Activated T-helper 17 cell treated with anti-CD3 and anti-CD28 coated beads, Interleukin-2, amount 50 U/mL, for 72 hours (primary cell): Measurements from ENCODE around the gene PHF21A. TPM values are rescaled to one million over a fixed set of nuclear protein-coding genes. Genes with fewer than 3 reads are reported as not detected.

Source experiments
- ATAC-seq: fragments of 150-1000 bp; cut with Tn5 transposase; replicated peaks from 2 replicates; pipeline ENCODE4 v1.10.0; 2021; ENCODE audit warnings: mild to moderate bottlenecking, moderate library complexity
- H3K27ac Mint-ChIP-seq: one replicate; pipeline ENCODE4 v1.8.0; 2022; ENCODE audit warnings: mixed read lengths
- H3K27me3 Mint-ChIP-seq: one replicate; pipeline ENCODE4 v1.8.0; 2022; ENCODE audit warnings: mixed read lengths
- H3K36me3 Mint-ChIP-seq: one replicate; pipeline ENCODE4 v1.8.0; 2022; ENCODE audit warnings: low read depth, mild to moderate bottlenecking, mixed read lengths
- H3K4me1 Mint-ChIP-seq: one replicate; pipeline ENCODE4 v1.8.0; 2022; ENCODE audit warnings: mixed read lengths
- H3K4me3 Mint-ChIP-seq: one replicate; pipeline ENCODE4 v1.8.0; 2022; ENCODE audit warnings: mild to moderate bottlenecking, mixed read lengths
- H3K9me3 Mint-ChIP-seq: one replicate; pipeline ENCODE4 v1.8.0; 2022; ENCODE audit warnings: mixed read lengths
- total RNA-seq, 2 donors: library from RNA; stranded (reverse); gene quantifications; one replicate each; pipeline ENCODE4 v1.2.3, GENCODE V29; 2022

PHF21A gene
- total RNA-seq, 2 donors from 2014 or later, result 33.5 to 91.7 TPM

- no peak for ATAC-seq
- no peaks in the 10 kb centered on the region for H3K4me1 Mint-ChIP-seq
- H3K36me3 Mint-ChIP-seq, result no peaks in the 10 kb centered on the region
- peaks cover 21% of the 10 kb centered on the region for H3K27me3 Mint-ChIP-seq
- H3K27ac Mint-ChIP-seq, result no peak overlapping the region
- no peak overlapping the region for H3K4me3 Mint-ChIP-seq
- H3K9me3 Mint-ChIP-seq, result no peaks in the 10 kb centered on the region
Measured at GRCh38 chr11:45895553-45896259, 225.5 kb downstream of the PHF21A start.

DNA sequence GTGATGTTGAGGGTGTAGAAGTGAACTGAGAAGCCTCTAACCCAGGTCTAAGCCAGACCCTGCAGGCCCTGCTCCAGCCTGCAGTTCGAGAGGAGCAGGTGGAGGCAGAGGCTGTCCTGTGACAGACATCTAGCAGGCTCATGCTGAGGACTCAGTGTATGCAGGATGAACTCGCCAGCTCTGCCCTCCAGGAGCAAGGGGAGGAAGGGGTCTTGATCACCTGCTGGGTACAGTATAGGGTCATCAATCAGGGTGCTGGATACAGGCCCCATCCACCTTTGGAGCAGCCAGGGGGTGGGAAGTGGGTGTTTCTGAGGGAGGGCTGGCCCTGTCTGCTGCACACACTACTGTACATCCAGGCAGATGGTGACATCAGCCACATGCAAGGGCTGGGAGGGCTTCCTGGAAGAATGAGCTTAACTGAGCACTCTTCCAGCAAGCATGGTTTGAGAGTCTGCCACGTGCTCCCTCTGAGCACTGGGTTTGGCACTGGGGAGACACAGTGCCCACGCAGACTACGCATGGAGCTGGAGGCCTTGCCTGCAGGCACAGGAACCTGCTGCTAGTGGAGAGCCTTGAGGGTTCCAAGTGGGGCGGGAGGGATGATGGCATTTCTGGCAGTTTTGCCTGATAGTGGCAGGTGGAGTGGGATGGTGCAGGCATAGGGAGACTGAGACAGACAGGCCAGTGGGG lies 226.6 kb downstream of the PHF21A start:
- H3K36me3 Mint-ChIP-seq, result no peaks in the 10 kb centered on the region
- peaks cover 22% of the 10 kb centered on the region for H3K27me3 Mint-ChIP-seq
- no peak overlapping the region for H3K4me3 Mint-ChIP-seq
- H3K9me3 Mint-ChIP-seq, result no peaks in the 10 kb centered on the region
- no peak for ATAC-seq
- no peak overlapping the region for H3K27ac Mint-ChIP-seq
- H3K4me1 Mint-ChIP-seq, result no peaks in the 10 kb centered on the region

DNA sequence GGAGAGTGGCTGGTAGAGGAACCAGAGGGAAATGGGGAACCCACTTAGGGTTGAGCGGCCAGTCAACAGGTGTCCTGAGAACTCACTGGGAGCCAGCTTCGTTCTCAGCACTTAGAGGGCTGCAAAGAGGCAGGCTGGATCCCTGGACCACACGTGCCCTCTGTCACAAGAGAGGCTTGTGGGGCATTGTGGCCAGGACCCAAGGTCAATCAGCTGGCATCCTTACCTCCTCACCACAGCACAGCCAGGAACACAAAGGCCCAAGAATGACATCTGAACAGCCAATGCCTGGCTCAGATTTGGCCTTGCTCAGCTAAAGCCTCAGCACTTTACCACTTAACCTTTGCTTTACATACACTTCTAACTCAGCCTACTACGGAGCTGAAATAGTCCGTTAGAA lies 228.4 kb downstream of the PHF21A start:
- Mint-ChIP-seq H3K4me3 (no peak overlapping the region), H3K27me3 (peaks cover 16% of the 10 kb centered on the region), H3K36me3 (no peaks in the 10 kb centered on the region), H3K27ac (no peak overlapping the region), H3K4me1 (no peaks in the 10 kb centered on the region), H3K9me3 (no peaks in the 10 kb centered on the region)
- ATAC-seq, result no peak

GRCh38 chr11:45890886-45891550 lies 230.2 kb downstream of the PHF21A start:
- H3K4me3 Mint-ChIP-seq, result no peak overlapping the region
- H3K27ac Mint-ChIP-seq, result no peak overlapping the region
- no peaks in the 10 kb centered on the region for H3K36me3 Mint-ChIP-seq
- H3K4me1 Mint-ChIP-seq, result no peaks in the 10 kb centered on the region
- no peaks in the 10 kb centered on the region for H3K9me3 Mint-ChIP-seq
- peaks cover 15% of the 10 kb centered on the region for H3K27me3 Mint-ChIP-seq
- ATAC-seq, result no peak

DNA sequence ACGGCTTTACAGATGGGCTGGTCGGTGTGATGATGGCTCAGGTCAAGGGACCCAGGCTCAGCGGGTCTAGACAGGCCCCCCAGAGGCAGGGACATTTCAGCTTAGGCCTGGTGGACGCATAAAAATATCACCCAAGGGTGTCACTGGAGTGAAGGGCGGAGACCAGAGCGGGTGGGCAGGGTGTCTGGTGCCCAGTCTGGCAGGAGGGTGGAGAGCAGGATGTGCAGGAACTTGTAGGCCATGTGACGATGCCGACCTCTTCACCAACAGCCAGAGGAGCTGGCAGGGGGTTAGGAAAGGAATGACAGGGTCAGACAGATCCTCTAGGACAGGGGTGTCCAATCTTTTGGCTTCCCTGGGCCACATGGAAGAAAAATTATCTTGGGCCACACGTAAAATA lies 231.3 kb downstream of the PHF21A start:
- H3K4me1 Mint-ChIP-seq, result no peaks in the 10 kb centered on the region
- no peak overlapping the region for H3K27ac Mint-ChIP-seq
- peaks cover 12% of the 10 kb centered on the region for H3K27me3 Mint-ChIP-seq
- no peaks in the 10 kb centered on the region for H3K36me3 Mint-ChIP-seq
- ATAC-seq, result no peak
- H3K9me3 Mint-ChIP-seq, result no peaks in the 10 kb centered on the region
- H3K4me3 Mint-ChIP-seq, result no peak overlapping the region

GRCh38 chr11:45889555-45889954 lies 231.7 kb downstream of the PHF21A start:
- Mint-ChIP-seq H3K27me3 (peaks cover 8% of the 10 kb centered on the region), H3K9me3 (no peaks in the 10 kb centered on the region), H3K4me3 (no peak overlapping the region), H3K36me3 (no peaks in the 10 kb centered on the region), H3K27ac (no peak overlapping the region), H3K4me1 (no peaks in the 10 kb centered on the region)
- no peak for ATAC-seq

- no peak for ATAC-seq
- H3K36me3 Mint-ChIP-seq, result no peaks in the 10 kb centered on the region
- H3K4me1 Mint-ChIP-seq, result no peaks in the 10 kb centered on the region
- no peak overlapping the region for H3K27ac Mint-ChIP-seq
- H3K4me3 Mint-ChIP-seq, result no peak overlapping the region
- H3K9me3 Mint-ChIP-seq, result no peaks in the 10 kb centered on the region
- peaks cover 4% of the 10 kb centered on the region for H3K27me3 Mint-ChIP-seq
Measured at GRCh38 chr11:45887587-45887986, 233.7 kb downstream of the PHF21A start.

- ATAC-seq, result no peak
- Mint-ChIP-seq H3K9me3 (no peaks in the 10 kb centered on the region), H3K27me3 (peaks cover 4% of the 10 kb centered on the region), H3K27ac (no peak overlapping the region), H3K36me3 (no peaks in the 10 kb centered on the region), H3K4me1 (no peaks in the 10 kb centered on the region), H3K4me3 (peak overlapping the region; percentile 9)
Measured at GRCh38 chr11:45886816-45887520, 234.3 kb downstream of the PHF21A start.

DNA sequence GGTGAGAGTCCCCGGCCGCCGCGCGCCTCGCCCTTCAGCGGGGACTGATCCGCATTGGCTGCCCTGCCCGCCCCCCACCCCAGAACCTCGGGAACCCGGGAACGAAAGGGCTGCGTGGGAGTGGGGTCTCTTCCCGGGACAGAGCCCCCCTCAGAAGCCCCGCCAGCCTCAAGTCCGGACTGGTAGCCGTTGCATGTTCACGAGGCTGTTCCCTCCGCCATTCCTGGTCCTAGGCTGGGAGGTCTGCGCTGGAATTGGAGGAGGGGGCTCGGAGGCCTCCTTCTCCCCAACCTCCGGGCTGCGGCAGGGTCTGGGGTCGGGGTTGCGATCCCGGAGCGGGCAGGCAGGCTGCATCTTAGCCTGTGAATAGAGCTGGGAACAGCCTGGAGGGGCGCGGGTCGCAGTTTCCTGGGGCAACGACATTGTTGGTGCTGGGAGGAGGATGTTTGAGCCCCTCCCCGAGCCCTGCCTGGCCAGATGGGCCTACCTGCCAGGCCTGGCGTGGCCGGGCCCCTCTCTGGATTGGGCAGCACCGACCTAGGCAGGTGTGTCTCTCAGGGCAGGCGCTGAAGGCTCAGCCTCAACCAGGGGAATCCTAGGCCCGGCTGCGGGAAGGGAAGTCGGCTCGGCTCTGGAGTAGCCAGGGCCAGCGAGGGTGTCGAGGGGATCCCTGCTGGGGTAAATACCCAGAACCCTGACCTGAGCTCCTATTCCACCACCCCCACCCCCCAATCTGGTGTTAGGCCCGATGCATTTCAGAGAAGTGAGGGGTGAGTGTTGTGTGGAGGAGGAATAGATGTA lies 235.1 kb downstream of the PHF21A start:
- H3K27me3 Mint-ChIP-seq, result peaks cover 4% of the 10 kb centered on the region
- no peak overlapping the region for H3K27ac Mint-ChIP-seq
- no peak for ATAC-seq
- H3K4me1 Mint-ChIP-seq, result no peaks in the 10 kb centered on the region
- H3K36me3 Mint-ChIP-seq, result peaks cover under 1% of the 10 kb centered on the region
- no peaks in the 10 kb centered on the region for H3K9me3 Mint-ChIP-seq
- peak overlapping the region; percentile 9 for H3K4me3 Mint-ChIP-seq

DNA sequence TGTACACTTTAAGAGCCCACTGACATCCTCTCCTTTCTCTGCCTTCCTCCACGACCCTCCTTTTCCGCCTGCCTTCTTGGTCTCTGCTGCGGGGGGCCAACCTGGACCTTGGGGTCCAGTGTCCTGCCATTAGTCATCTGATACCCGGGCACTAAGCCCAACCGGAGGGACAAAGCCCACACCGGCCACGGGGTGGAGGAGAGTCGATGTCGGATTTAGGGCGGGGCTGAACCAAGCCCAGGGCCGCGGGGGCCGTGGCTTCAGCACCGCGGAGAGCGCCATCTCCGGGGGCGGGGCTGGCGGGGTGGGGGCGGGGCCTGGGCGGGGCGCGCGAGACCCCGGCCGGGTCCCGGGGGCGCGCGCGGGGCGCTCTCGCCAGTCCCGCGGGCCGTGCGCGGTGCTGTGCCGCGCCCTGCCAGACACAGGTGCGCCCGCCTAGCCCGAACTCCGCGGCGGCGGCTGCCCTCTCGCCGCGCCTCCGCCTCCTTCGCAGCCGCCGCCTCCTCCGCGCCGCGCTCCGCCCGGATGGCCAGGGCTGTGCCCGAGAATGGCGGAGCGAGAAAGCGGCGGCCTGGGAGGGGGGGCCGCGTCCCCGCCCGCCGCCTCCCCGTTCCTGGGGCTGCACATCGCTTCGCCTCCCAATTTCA lies 235.9 kb downstream of the PHF21A start, which contains the start of gene MAPK8IP1:
Gene MAPK8IP1, plus strand, starts transcription at position 378 of the 647 bp plus-strand sequence. Its CDS starts 170 bp downstream, at position 548.
- H3K9me3 Mint-ChIP-seq, result no peaks in the 10 kb centered on the region
- peak; percentile 78 for ATAC-seq
- H3K4me1 Mint-ChIP-seq, result no peaks in the 10 kb centered on the region
- peaks cover 2% of the 10 kb centered on the region for H3K27me3 Mint-ChIP-seq
- H3K27ac Mint-ChIP-seq, result no peak within 1 kb of the TSS
- peak within 1 kb of the TSS; percentile 58 for H3K4me3 Mint-ChIP-seq
- peaks cover 8% of the 10 kb centered on the region for H3K36me3 Mint-ChIP-seq

DNA sequence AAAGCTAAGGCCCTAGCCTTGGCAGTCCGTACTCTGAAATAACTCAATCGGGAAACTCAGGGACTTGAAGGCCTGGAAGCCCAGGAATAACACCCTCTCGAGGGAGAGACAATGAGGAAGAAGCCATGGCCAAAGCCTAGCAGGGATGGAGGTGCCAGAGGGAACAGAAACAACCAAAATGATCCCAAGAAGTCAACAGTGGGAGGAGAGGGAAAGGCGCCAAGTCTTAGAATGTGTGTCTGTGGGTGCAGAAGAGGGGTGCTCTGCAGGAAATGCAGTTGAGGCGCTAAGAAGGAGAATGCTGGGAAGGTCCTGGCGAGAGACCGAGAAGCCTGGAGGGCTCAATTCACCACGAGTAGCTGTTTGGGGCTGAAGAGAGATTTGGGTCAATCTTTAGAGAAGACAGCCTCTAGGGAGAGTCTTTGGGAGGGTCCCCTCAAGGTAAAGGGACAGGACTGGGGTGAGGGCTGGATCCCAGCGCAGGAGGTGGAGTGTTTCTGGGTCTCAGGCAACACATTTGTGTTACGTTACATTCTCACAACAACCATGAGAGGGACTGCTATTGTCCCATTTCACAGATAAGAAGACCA lies 236.6 kb downstream of the PHF21A start:
- peak overlapping the region; percentile 58 for H3K4me3 Mint-ChIP-seq
- H3K4me1 Mint-ChIP-seq, result no peaks in the 10 kb centered on the region
- no peaks in the 10 kb centered on the region for H3K27me3 Mint-ChIP-seq
- no peaks in the 10 kb centered on the region for H3K9me3 Mint-ChIP-seq
- H3K36me3 Mint-ChIP-seq, result peaks cover 15% of the 10 kb centered on the region
- ATAC-seq, result no peak
- no peak overlapping the region for H3K27ac Mint-ChIP-seq
